NCI-H226 (cell line): ENCODE results near the gene SREBF1.

Source experiments
- DNase-seq: peaks from one replicate; pipeline ENCODE4 v3.0.0-alpha.2; 2015

Gene SREBF1

GRCh38 chr17:17839791-17840707 lies 3.3 kb upstream of the SREBF1 start:
- DNase-seq, result peak; percentile 96

GRCh38 chr17:17837966-17838962 lies 1.5 kb upstream of the SREBF1 start:
- no peak for DNase-seq

- DNase-seq, result peak; percentile 31
These were observed 615 bp upstream of the SREBF1 start for GRCh38 chr17:17837380-17837821.

GRCh38 chr17:17836250-17836817 lies 452 bp downstream of the SREBF1 start:
- DNase-seq, result peak; percentile 89

GRCh38 chr17:17835415-17836249 lies 1.2 kb downstream of the SREBF1 start:
- DNase-seq, result no peak

GRCh38 chr17:17834974-17835373 lies 1.8 kb downstream of the SREBF1 start:
- DNase-seq, result no peak

DNA sequence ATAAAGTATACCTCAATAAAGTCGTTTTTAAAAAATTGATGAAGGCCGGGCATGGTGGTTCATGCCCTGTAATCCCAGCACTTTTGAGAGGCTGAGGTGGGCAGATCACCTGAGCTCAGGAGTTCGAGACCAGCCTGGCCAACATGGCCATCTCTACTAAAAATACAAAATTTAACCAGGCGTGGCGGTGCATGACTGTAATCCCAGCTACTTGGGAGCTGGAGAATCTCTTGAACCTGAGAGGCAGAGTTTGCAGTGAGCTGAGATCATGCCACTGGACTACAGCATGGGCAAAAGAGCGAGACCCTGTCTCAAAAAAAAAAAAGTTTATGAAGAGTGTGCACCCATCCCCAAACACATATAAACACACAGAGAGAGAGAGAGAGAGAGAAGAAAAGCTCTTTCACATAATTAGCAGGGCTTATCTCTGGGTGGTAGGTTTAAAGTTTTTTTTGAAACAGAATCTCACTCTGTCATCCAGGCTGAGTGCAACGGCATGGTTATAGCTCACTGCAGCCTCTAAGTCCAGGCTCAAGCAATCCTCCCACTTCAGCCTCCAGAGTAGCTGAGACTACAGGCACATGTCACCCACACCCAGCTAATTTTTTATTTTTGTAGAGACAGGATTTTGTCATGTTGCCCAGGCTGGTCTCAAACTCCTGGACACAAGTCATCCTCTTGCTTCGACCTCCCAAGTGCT lies 3.0 kb downstream of the SREBF1 start:
- no peak for DNase-seq

DNA sequence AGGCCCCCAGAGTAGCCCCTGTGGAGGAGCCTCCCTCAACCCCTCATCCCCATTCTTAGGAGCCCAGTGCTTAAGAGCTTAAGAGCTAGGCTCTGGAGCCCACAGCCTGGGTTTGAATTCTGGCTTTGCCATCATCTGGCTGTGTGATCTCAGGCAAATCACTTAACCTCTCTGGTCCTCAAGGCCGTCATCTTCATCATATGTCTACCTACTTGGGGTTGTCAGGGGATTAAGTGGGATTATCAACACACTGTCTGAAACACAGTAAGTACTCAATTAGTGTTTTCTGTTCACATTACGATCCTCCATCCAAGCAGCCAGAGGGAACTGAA lies 4.8 kb downstream of the SREBF1 start:
- no peak for DNase-seq

GRCh38 chr17:17831208-17832031 lies 5.4 kb downstream of the SREBF1 start:
- no peak for DNase-seq

- DNase-seq, result no peak
These were observed 6.0 kb downstream of the SREBF1 start for GRCh38 chr17:17830740-17831207.

DNA sequence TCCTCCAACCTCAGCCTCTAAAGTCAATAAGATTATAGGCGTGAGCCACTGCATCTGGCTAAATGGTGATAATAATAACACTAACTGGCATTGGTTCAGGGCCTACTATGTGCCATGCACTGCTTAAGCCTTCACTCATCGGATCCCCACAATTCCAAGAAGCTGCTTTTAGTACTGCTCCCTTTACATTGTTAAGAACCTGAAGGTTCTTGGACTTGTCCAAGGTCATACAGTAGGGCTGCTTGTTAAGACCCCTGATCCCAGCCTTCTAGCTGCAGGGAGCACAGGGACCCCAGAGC lies 6.6 kb downstream of the SREBF1 start:
- no peak for DNase-seq

- DNase-seq, result no peak
These were observed 8.8 kb downstream of the SREBF1 start for GRCh38 chr17:17827826-17828621.

DNA sequence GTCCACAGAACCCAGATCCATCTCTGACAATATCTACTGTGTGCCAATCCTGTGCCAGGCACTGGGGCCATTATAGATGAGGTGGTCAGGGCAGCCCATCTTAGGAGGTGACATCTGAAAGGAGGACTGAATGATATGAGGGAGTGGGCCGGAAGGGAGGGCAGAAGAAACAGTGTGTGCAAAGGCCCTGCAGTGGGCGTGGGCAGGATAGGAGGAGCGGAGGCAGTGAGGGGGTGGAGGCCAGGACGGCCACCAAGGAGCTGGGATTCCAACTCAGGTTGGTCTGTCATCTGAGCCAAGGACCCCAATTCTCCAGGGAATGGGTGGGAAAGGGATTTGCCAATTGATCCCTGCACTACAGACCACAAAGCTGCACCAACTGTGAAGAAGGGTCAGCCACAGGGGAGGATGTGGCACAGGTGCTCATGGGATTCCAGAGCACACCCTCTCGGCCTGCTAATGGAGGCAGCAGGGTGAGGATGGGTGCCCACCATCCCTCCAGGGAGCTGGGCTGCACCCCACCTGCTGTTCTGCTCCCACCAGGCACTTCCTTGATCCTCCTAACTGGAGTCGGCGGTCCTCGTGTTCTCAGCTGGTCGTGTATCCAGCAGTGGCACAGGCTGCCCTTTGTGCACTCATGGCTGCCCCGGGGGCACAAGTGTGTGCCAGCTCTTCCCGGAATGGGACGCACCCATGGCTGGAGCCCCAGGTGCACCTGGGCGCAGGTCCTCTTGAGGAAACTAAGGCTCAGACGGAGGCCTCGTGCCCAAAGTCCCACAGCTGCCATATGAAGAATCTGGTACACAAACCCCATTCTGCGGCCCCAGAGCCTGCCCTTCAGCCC lies 9.6 kb downstream of the SREBF1 start:
- no peak for DNase-seq

DNA sequence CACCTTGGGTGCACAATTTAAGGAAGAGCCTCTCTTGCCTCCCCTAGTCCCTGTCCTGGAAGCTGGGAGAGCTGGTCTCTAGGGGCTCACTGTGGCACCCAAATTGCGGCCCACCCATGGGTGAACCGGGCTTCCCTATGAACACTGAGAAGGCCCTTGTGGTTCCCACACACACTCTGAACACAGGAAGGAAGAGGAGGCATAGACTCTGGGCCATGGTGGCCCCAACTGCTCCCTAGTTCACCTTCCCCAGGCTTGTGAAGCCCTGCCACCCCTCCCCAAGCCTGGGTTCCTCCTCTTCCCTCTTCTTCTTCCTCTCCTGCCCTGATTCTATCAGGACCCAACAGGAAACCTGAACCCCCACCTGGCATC lies 10.5 kb downstream of the SREBF1 start:
- no peak for DNase-seq

DNA sequence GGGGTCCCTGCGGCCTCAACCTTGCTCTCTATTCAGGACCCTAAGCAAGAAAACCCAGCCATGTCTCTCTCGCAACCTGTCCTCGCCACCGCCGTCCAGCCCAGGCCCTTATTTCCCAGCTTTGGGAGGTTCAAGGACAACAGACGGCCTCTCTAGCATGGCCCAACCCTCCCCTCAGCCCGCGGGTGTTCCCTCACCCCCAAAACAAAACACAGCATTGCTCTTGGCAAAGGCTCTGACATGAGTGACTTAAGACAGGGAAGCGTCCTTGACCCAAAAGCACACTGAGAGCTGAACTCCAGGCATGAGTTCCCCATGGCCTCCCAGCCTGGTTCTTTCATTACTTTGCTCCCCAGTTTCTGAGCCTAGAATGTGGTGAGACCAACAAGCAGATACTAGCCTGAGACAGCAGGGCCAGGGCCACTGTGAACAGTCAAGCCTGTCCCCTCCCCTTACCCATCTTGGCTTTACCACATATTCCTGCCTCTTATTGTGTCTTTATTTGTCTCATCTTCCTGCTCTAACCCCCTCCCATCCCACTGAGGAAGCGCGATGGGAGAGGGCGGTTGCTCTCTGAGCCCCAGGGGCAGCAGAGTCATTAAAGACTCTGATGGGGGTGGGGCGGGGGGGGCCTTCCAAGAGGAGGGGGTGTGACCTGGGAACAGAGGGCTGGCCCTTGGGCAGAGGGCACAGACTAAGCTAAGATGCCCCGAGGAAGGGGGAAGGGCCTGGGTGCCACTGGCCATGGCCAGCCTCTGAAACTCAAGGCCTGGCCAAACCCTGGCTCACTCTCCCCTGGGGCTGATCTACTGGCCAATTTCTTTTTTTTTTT lies 11.8 kb downstream of the SREBF1 start:
- no peak for DNase-seq

DNA sequence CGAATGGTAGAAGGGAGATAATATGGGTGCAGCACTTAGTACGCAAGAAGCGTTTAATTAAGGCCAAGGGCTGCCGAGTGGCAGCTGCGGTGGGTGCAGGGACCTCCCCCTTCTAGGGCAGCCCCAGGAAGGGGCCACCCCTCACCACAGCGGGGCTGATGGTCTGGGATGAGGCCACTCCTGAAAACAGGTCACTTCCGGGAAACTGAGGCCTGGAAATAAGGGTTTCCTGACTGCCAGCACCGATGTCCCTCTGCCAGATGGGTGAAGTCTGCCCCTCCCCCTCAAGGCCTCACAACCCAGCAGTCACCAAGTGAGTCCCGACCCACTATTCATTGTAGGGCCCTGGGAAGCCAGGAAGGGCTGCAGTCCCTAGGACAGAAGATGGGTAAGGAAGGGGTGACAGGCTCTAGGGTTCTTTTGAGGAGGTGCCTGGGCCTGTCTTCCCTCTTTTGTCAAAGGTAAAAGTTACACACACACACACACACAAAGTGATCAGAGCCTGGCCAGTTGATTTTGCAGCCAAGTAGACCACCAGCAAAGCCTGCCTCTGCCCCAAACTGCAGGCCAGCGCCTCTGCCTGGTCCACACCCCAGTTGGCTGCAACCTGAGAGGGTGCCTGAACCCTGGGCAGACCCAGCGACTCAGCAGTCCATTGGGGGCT lies 12.5 kb downstream of the SREBF1 start:
- DNase-seq, result no peak

GRCh38 chr17:17823433-17824118 lies 13.2 kb downstream of the SREBF1 start:
- peak; percentile 80 for DNase-seq
